NCI-H1092 treated with DMSO at 0.1 percent for 48 hours (cell line): ENCODE measurements around the gene FBXL22.

Source experiments
- DNase-seq: peaks from one replicate; lab custom pipeline; 2025; lab: John Stamatoyannopoulos, UW

FBXL22 gene

GRCh38 chr15:63593705-63594671 is 3.2 kb upstream of the FBXL22 start:
- no peak for DNase-seq

DNA sequence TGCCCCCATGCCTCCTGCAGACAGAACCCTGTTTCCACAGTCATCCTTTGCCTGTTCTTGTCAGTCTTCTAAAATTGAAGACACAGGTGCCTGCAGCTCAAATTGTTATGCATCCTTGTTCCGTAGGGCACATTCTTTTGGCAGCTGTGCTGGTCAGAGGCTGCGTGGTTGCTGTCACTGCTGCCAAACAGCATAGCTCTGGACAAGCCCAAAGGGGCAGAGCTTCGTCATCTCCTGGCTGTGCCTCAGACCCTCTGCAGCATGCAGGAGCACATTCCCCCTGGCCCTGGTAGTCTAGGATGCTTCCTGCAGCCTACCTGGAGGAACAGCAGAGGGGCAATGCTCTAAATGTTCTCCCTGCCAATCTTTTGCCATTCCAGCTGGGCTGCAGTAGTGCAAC is 2.1 kb upstream of the FBXL22 start:
- no peak for DNase-seq

- DNase-seq = no peak
Observed at GRCh38 chr15:63595688-63596087, 1.5 kb upstream of the FBXL22 start.

- no peak for DNase-seq
Observed at GRCh38 chr15:63596676-63597037, 530 bp upstream of the FBXL22 start.

DNA sequence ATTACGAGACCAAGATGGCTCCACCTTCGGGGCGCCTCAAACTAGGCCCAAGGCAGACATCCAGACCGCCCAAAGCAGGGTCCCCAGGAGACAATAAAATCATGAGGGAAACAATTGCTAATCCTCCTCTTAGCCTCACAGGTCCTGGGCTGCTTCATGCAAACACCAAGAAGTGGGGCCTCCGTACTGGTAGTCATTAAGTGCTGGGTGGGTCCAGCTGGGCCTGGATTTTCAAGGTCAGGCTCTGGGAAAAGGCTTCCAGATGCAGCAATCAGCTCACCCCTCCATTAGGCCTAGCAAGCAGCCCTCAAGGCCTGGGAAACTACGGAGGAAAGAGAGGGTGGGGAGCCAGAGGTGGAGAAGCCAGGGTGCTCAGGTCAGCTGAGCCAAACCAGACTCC is 634 bp downstream of the FBXL22 start:
- no peak for DNase-seq

DNA sequence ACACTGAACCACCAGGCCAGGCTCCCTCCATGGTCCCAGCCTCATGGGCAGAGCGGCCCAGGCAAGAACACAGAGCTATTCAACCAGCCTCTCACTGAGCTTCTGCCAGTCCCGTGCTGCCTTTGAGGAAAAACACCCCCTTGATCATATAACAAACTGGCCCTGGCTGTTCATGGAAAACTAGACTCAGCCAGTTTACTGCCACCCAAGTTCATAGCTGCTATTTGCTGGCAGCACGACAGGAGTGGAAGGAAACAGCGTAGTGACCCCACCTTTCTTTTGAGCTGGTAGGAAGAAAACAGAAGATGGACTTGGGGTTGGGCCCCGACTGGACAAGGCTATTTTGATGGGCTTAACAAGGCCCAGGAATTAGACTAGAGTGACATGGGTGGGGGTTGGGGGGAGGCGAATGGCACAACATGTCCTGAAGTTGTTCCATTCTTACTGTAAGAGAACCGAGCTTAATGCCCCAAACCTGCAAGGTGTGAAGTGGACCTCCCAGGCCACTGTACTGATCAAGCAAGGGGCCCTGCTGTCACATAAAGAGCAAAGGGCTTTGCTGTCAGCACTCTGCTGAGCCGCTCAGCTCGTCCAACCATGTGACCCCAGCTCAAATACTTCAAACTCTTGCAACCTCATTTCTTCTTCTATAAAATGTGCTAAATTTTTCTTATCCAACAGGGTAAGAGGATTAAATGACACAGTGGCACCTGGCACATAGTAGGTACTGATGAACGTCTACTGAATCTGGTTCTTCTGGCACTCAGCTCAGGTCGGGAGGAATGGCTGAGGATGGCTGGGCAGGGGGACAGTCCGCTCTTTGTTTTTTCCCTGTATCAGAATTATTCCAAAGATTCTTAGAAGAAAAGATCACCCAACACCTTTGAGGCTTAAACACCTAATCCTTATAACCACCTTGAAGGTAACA is 1.6 kb downstream of the FBXL22 start:
- DNase-seq = no peak

GRCh38 chr15:63599401-63600000 is 2.3 kb downstream of the FBXL22 start:
- DNase-seq = peak; percentile 18

DNA sequence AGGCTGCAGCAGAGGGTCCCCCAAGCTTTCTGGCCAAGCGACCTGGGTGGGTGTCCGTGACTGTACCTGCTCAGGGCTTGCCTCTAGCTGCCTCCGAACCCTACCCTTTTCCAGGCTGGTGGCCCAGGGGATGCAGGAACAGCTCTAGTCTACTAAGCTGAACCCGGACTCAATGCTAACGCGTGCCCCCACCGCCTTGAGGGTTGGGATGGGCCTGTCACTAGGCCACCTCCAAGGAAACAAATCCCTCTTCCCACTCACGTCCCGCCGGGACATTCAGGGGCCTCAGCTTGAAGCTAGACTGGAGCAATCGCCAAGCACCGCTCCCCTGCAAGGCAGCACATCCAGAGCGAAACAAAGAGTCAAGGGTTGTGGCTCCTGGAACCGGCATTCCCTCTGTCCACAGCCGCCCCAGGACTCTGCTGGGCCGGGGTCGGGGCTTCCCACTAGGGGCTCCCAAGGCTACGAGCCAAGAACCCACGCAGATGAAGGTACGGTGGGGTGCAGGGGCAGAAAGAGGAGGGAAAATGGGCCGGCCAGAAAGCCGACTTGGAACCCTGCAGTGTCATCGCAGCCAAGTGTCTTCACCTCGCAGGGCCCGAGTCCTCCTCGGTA is 2.9 kb downstream of the FBXL22 start:
- peak; percentile 51 for DNase-seq

GRCh38 chr15:63600616-63601025 is 3.4 kb downstream of the FBXL22 start:
- DNase-seq = peak; percentile 92

GRCh38 chr15:63601026-63601703 is 4.0 kb downstream of the FBXL22 start:
- DNase-seq = peak; percentile 46

DNA sequence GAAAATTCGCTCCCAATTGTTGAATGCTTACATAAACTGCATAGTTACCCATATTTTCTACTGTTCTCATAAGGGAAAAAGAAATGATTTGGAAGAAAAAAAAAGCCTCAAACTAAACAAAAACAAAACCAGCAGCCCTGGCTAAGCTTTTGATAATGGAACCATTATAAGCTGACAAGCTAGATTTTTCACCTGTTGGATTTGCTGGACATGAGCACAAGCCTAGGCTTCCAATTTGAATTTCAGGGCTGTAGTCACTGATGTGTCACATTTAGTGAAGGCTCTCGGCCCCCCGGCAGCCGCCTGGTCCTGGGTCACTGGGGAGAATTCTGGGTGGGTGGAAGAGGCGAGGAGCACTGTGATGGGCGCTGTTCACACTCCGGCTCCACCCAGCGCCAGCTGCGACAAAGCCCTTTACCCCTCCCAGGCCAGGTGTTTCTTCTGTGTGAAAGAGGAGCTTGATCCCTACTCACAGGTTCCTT is 4.6 kb downstream of the FBXL22 start:
- DNase-seq = peak; percentile 46

- no peak for DNase-seq
Observed at GRCh38 chr15:63602595-63602994, 5.4 kb downstream of the FBXL22 start.

DNA sequence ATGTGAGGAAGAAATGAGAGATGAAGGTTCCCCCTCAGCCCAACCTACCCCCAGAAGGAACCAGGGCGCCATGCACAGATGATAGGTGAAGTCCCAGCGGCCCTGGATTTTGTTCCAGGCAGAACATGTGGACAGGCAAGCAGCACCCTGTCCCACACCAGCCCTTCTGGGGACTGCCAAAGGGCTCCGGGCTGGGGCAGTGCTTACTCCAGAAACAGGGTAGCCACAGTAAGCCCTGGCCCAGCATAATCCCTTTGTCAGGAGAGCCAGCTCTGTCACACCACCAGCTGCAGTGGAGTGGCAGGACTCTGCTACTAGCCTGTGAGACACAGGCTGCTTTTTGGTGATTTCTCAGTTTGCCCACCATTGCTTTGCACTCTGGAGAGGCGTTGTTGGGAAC is 6.3 kb downstream of the FBXL22 start:
- DNase-seq = no peak

GRCh38 chr15:63604281-63604680 is 7.1 kb downstream of the FBXL22 start:
- DNase-seq = no peak

- DNase-seq = no peak
Observed at GRCh38 chr15:63605036-63605435, 7.8 kb downstream of the FBXL22 start.

- DNase-seq = no peak
Observed at GRCh38 chr15:63605816-63606215, 8.6 kb downstream of the FBXL22 start.

DNA sequence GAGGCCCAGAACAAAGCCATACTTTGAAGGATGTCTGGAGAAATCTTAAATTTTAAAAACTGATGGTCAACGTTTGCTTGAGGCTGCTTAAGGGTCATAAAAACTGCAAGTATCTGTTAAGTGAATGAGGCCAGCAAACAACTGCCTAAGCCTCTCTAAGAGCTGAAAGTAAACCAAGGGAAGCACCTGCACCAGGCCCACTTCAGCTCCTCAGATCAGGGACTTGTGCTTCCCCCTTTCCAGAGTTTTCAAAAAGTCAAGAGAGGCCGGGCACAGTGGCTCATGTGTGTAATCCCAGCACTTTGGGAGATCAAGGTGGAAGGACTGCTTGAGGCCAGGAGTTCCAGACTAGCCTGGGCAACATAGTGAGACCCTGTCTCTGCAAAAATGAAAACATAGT is 9.1 kb downstream of the FBXL22 start:
- no peak for DNase-seq

DNA sequence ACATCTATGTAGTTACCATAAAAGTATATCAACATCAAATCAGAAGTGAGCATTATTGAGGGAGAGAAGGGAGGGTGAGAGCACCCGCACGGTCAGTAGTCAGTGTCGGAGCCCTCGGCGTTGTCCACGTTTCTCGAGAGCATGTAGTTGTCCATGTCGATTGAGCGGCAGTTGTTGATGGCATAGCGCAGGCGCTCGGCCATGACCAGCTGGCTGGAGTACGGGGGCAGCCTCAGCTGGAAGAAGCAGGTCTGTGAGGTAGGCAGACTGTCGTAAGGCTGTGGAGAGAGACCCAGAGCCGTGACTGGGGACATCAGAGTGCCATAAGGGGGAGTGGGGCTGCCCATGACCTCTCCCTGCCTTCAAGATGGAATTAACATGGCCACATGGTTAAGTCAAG is 11.8 kb downstream of the FBXL22 start:
- DNase-seq = no peak

DNA sequence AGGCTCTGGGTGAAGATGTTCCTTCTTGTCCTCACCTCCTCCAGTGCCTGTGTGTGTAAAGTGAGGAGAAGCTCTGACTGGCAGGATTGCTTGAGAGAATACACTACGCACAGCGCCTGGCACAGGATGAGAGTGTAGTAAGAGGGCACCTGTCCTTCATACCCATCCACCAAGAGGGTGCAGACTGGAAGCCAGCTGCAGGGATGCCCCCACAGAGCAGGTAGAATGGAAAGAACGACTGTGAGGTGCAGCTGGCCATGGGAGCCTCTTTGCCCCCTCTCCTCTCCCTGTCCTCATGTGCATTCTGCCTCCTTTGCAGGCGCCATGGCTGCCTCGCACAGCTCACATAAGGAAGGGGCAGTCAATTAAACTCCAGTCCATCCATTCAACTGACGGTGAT is 12.3 kb downstream of the FBXL22 start:
- DNase-seq = no peak

DNA sequence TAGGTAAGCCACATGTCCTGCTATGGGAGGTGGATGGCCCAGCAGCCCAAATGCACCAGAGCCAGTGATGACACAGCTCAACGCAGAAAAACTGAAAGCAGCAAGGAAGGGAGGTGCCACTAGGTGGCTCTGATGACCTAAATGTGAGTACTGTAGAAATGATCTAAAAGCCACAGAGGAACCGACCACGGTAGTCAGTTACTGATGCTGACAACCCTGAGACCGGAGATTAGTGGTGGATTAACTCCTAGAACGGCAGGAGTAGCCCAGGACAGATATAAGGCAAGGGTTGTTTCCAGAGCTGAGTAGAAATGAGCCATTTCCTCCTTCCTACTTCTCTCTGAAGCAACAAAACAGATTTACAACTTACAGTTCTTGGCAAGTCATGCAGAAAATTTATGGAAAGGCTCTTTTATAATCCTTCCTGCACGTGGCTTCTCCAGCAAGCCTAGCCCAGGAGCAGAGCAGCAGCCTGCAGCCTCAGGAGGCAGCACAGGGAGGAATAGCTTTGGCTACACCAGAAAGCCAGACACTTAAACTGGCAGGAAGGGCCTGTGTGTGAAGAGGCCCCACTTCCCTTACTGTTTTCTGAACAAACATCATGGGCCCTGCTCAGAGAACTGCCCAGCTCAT is 13.1 kb downstream of the FBXL22 start:
- peak; percentile 78 for DNase-seq

DNA sequence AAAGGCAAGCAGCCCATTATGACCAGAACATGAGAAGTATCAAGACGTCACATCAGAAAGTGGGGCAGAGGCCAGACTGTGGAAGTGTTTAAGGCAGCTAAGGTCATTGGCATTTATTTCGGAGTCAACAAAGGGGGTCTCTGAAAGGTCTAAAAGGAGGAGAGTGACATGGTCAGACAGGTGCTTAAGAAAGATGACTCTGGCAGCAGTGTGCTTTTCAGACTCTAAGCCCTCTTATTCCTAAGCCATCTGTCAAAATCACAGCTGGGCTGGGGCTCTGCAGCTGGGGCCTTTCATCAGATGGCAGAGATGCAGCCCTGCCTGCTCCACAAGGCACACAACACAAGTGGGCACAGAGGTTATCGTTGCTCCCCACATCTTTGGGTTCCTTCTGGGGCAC is 14.0 kb downstream of the FBXL22 start:
- DNase-seq = no peak
